ENCODE measurements around the gene MAP4K3.

MAP4K3 gene

DNA sequence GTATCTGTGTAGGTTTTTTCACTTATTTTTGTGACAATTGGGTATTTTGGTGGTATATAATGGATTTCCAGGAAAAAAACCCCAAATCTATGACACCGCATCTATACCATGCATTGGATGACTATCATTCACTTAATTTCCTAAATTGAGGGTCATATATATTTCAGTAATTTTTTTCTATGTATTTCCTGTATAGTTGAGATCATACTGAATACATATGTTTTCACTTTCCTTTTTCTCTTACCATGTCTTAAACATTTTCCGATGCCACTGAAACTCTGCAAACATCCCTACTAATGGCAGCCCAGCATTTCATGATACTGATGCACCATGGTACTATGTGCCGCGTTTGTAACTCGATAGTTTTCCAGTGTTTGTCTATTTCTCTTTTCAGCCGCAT is 233.7 kb downstream of the MAP4K3 start:
- CTCF ChIA-PET: no interaction called here
- POLR2A ChIA-PET: interaction anchor here (0.6 to 1.9 kb wide), 2 partner anchors 79 to 472 kb away, joined by 3 to 5 read pairs; no protein-coding TSS in a partner anchor
- DNase-seq (ENCODE audit: extremely low spot score): no peak
- TF ChIP-seq HDGF (IDR thresholded peaks at IDR 0.05; ENCODE audit: borderline replicate concordance) (no peak), BHLHE40 (IDR thresholded peaks at IDR 0.05; ENCODE audit: borderline replicate concordance) (no peak)
- TF ChIP-seq, protein P1, sequence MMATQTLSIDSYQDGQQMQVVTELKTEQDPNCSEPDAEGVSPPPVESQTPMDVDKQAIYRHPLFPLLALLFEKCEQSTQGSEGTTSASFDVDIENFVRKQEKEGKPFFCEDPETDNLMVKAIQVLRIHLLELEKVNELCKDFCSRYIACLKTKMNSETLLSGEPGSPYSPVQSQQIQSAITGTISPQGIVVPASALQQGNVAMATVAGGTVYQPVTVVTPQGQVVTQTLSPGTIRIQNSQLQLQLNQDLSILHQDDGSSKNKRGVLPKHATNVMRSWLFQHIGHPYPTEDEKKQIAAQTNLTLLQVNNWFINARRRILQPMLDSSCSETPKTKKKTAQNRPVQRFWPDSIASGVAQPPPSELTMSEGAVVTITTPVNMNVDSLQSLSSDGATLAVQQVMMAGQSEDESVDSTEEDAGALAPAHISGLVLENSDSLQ (IDR thresholded peaks at IDR 0.05): no peak

DNA sequence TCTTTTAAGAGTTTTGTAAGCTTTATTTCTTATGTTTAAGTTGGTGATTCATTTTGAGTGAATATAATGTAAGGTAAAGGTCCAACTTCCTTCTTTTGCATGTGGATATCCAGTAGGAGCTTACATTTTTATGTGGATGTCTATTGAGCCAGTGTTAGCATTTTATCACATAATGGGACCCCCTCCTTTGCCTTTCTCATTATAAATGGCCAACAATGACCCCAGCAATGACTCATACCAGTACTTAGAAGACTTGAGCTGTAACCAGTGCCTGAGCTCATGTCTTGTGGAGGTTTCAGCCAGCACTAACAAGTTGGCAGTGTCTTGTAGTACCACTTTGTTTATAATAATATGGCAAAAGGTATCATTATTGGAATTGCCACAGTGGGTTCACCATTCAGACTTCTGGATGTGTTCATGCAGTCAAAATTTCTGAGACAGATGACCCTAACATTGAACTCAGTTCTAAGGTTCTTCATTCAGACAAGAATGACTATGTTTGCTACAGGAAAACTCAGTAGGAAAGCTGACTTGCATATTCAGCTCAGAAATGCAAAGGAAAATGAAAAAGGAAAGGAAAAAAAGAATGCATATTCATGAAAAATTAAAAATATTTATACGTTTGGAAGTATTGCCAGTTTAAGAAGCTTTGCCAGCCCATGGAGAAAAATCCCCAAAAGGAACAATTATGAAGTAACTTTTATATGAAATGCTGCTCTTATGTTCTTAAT is 234.3 kb downstream of the MAP4K3 start:
- TF ChIP-seq CTBP1 (IDR thresholded peaks at IDR 0.05; ENCODE audit: borderline replicate concordance) (no peak), LEF1 (IDR thresholded peaks at IDR 0.05; ENCODE audit: borderline replicate concordance) (no peak)
- ChIA-PET POLR2A (interaction anchor here (0.6 to 1.9 kb wide), 2 partner anchors 78 to 472 kb away, joined by 3 to 5 read pairs; no protein-coding TSS in a partner anchor), CTCF (no interaction called here)
- no peak for DNase-seq (ENCODE audit: extremely low spot score)
